HUES6 (cell line): Measurements from ENCODE around the gene RHBDL1.

Experiments
- H3K27ac ChIP-seq: 2 replicates; pipeline ENCODE4 v1.7.0; 2013; ENCODE audit warnings: low read depth, mild to moderate bottlenecking, low read length, inconsistent platforms
- H3K27me3 ChIP-seq: 2 replicates; pipeline ENCODE4 v1.6.1; 2013; ENCODE audit warnings: low read length; ENCODE audit not compliant: control insufficient read depth, insufficient read depth
- H3K36me3 ChIP-seq: 2 replicates; pipeline ENCODE4 v1.6.1; 2013; ENCODE audit warnings: low read length; ENCODE audit not compliant: control insufficient read depth, insufficient read depth
- H3K4me1 ChIP-seq: 2 replicates; pipeline ENCODE4 v1.6.1; 2013; ENCODE audit warnings: low read length; ENCODE audit not compliant: control insufficient read depth, insufficient read depth
- H3K4me3 ChIP-seq: 2 replicates; pipeline ENCODE4 v1.5.1; 2013; ENCODE audit warnings: low read depth, low read length
- H3K9ac ChIP-seq: one replicate; pipeline ENCODE4 v1.6.1; 2013; ENCODE audit warnings: mild to moderate bottlenecking, low read length
- H3K9me3 ChIP-seq: 2 replicates; pipeline ENCODE4 v1.6.1; 2013; ENCODE audit warnings: low read depth, low read length; ENCODE audit not compliant: control insufficient read depth, insufficient read depth

Gene RHBDL1

GRCh38 chr16:631808-632358, 43.6 kb upstream of the RHBDL1 start:
- Histone ChIP-seq H3K27ac (no peak overlapping the region), H3K27me3 (no peaks in the 10 kb centered on the region), H3K9ac (no peak overlapping the region), H3K4me1 (peaks cover 33% of the 10 kb centered on the region), H3K4me3 (no peak overlapping the region), H3K36me3 (peaks cover 24% of the 10 kb centered on the region), H3K9me3 (no peaks in the 10 kb centered on the region)

DNA sequence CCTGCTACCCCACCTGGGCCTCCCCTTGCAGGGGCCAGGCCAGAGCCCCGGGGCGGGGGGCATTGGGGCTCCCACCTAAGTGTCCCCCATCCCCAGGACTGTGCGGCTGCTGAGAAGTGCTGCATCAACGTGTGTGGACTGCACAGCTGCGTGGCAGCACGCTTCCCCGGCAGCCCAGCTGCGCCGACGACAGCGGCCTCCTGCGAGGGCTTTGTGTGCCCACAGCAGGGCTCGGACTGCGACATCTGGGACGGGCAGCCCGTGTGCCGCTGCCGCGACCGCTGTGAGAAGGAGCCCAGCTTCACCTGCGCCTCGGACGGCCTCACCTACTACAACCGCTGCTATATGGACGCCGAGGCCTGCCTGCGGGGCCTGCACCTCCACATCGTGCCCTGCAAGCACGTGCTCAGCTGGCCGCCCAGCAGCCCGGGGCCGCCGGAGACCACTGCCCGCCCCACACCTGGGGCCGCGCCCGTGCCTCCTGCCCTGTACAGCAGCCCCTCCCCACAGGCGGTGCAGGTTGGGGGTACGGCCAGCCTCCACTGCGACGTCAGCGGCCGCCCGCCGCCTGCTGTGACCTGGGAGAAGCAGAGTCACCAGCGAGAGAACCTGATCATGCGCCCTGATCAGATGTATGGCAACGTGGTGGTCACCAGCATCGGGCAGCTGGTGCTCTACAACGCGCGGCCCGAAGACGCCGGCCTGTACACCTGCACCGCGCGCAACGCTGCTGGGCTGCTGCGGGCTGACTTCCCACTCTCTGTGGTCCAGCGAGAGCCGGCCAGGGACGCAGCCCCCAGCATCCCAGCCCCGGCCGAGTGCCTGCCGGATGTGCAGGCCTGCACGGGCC, 42.8 kb upstream of the RHBDL1 start:
- no peaks in the 10 kb centered on the region for H3K27me3 ChIP-seq
- H3K36me3 ChIP-seq = peaks cover 19% of the 10 kb centered on the region
- no peaks in the 10 kb centered on the region for H3K9me3 ChIP-seq
- no peak overlapping the region for H3K4me3 ChIP-seq
- H3K27ac ChIP-seq = no peak overlapping the region
- no peak overlapping the region for H3K9ac ChIP-seq
- H3K4me1 ChIP-seq = peaks cover 34% of the 10 kb centered on the region

DNA sequence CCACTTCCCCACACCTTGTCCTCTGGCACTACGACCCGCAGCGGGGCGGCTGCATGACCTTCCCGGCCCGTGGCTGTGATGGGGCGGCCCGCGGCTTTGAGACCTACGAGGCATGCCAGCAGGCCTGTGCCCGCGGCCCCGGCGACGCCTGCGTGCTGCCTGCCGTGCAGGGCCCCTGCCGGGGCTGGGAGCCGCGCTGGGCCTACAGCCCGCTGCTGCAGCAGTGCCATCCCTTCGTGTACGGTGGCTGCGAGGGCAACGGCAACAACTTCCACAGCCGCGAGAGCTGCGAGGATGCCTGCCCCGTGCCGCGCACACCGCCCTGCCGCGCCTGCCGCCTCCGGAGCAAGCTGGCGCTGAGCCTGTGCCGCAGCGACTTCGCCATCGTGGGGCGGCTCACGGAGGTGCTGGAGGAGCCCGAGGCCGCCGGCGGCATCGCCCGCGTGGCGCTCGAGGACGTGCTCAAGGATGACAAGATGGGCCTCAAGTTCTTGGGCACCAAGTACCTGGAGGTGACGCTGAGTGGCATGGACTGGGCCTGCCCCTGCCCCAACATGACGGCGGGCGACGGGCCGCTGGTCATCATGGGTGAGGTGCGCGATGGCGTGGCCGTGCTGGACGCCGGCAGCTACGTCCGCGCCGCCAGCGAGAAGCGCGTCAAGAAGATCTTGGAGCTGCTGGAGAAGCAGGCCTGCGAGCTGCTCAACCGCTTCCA, 42.0 kb upstream of the RHBDL1 start:
- Histone ChIP-seq H3K4me1 (peaks cover 38% of the 10 kb centered on the region), H3K9me3 (no peaks in the 10 kb centered on the region), H3K27ac (no peak overlapping the region), H3K36me3 (peaks cover 14% of the 10 kb centered on the region), H3K4me3 (no peak overlapping the region), H3K9ac (no peak overlapping the region), H3K27me3 (no peaks in the 10 kb centered on the region)

DNA sequence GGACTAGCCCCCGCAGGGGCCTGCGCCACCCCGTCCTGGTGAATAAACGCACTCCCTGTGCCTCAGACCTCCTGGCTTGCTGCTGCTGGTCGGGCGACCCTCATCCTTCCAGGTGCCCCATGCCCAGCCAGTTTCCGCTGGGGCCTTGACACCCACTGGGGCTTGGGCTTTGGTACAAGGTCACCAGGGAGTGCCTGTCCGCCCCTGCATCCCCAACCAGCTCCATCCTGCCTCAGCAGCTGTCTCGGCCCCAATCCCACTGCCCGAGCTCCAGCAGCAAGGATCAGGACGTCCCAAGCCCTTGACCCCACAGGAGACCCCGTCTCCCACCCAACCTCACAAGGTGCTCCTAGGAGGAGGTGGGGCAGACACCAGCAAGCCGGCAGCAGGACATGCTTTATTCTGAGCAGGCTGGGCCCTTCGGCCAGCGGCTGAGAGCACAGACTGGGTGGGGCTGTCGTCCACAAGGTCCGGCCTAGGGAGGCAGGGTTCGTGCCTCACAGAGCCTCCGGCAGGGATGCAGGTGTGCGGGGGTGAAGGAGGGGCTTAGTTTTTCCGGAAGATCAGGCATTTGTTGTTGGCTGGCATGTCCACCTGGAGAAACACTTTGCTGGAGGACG, 41.3 kb upstream of the RHBDL1 start:
- no peak overlapping the region for H3K9ac ChIP-seq
- no peaks in the 10 kb centered on the region for H3K9me3 ChIP-seq
- H3K27me3 ChIP-seq = no peaks in the 10 kb centered on the region
- peaks cover 40% of the 10 kb centered on the region for H3K4me1 ChIP-seq
- H3K27ac ChIP-seq = no peak overlapping the region
- H3K36me3 ChIP-seq = peaks cover 14% of the 10 kb centered on the region
- no peak overlapping the region for H3K4me3 ChIP-seq

- H3K9ac ChIP-seq = no peak overlapping the region
- peaks cover 33% of the 10 kb centered on the region for H3K4me1 ChIP-seq
- peaks cover 14% of the 10 kb centered on the region for H3K36me3 ChIP-seq
- H3K27ac ChIP-seq = no peak overlapping the region
- peak overlapping the region; percentile 68 for H3K4me3 ChIP-seq
- H3K27me3 ChIP-seq = no peaks in the 10 kb centered on the region
- H3K9me3 ChIP-seq = no peaks in the 10 kb centered on the region
Observed at GRCh38 chr16:634996-635395, 40.5 kb upstream of the RHBDL1 start.

DNA sequence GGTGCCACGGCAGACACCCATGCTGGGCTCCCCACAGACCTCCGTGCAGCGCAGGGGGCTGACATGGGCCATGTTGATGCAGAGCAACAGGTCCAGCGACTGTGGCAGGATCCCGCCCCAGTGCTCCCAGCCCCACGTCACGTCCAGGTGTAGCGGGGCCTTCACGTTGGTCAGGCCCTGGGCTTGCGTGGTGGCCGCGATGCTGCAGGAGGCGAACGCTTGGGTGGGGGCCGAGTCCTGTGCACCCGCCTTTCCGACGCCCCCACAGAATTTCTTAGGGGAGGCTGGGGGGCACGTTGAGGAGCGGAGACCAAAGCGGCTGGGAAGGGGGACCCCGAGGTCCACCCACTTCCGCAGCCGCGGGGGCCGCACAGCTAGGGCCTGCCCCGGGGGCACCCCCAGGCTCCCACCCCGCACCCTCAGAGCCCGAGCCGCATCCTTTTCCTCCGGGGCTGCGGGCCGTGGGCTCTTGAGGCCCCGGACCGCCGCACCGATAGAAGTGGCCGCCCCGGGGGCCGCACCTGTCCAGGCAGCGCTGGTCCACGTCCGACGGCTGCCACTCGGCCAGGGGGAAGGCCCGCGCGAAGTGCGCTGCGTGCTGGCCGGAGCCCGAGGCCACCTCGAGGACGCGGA, 39.8 kb upstream of the RHBDL1 start:
- Histone ChIP-seq H3K9me3 (no peaks in the 10 kb centered on the region), H3K36me3 (peaks cover 14% of the 10 kb centered on the region), H3K27me3 (no peaks in the 10 kb centered on the region), H3K4me3 (peak overlapping the region; percentile 68), H3K9ac (peak overlapping the region; percentile 56), H3K27ac (no peak overlapping the region), H3K4me1 (peaks cover 26% of the 10 kb centered on the region)

DNA sequence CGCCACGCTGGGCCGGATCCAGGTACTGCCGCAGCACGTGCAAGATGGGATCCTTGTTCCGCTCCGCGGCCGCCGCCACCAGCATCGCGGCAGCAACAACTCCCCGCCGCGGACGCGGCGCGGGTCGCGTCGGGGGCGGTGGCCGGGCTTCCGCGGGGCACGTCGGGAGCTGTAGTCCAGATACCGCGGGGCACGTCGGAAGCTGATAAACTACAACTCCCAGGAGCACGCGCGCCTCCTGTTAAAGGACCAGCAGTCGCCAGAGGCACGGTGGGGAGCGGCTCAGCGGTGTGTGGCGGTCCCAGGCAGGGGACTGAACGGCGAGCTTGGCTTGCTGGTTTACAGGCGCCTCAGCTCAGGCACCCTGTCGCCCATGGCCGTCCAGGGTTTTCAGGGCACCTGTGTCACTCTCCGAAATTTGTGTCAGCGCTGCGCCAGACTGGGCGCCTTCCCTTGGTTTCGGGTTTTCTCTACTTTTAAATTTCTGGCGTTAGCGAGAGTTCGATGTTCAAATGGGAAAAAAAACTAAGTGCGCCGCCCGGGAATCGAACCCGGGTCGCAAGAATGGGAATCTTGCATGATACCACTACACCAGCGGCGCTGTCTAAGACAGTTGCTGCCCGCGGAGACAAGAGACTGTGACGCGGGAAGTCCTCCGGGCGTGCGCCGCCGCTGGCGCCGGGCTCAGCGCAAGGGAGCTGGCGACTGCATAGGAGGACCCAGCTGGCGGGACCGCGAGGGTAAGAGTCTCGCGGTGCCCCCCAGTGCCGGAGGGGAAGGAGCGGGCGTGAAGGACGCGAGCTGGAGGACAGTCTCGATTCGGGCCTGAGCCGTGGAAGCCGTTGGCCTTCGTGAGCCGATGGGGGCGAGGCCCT, 39.0 kb upstream of the RHBDL1 start, which contains the start of gene METTL26:
TSS of gene METTL26 (minus strand) at position 100 of the 875 bp plus-strand sequence. CDS start at position 85, 15 bp downstream.
- no peaks in the 10 kb centered on the region for H3K27me3 ChIP-seq
- peaks cover 19% of the 10 kb centered on the region for H3K4me1 ChIP-seq
- H3K9me3 ChIP-seq = no peaks in the 10 kb centered on the region
- peak within 1 kb of the TSS; percentile 66 for H3K9ac ChIP-seq
- H3K27ac ChIP-seq = no peak within 1 kb of the TSS
- peaks cover 14% of the 10 kb centered on the region for H3K36me3 ChIP-seq
- H3K4me3 ChIP-seq = peak within 1 kb of the TSS; percentile 68

DNA sequence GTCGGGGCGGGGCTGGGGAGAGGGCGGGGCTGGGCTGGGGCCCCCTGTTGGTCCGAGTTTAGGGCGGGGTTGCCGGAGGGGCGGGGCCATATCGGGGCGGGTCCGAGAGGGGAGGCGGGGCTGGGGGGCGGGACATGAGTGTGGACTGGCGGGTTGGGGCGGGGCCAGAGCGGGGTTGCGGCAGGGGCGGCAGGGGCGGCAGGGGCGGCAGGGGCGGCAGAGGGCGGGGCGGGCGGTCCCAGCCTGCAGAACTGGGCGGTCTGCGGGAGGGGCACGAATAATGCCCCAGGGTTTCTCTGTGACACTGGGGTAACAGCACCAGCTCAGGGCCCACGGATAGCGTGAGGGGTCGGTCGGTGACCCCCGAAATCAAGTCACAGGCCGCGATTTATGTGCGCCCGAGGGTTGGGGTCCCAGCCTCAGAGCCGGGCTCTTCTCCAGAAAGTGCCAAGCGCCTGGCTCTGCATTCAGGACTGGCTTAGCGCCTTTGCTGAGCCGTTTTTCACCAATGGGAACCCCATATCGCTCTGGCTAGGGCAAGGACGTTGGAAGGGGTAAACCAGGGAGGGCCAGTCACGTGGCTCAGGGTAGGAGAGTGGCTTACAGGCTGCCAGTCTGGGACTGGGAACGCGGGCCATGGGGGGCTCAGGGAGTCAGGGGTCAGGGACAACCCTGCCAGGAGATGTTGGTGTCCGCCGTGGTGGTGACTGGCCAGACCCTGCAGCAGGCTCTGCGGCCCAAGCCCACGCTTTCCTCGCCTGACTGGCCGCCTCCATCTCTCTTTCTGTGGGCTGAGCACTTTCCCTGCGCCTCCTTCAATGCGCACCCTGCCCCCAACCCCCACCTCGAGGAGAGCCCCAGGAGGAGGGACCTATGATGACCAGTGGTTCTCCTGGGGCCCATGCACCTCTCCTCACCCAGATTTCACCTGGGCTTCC, 38.1 kb upstream of the RHBDL1 start:
- Histone ChIP-seq H3K9me3 (no peaks in the 10 kb centered on the region), H3K27ac (0 out of 2 replicates have a peak overlapping the region, but pooled peaks have one; percentile 31), H3K27me3 (peaks cover 1% of the 10 kb centered on the region; the same call in 1 of the 2 replicates), H3K4me3 (peak overlapping the region; percentile 68), H3K4me1 (peaks cover 20% of the 10 kb centered on the region), H3K9ac (no peak overlapping the region), H3K36me3 (peaks cover 14% of the 10 kb centered on the region)

- H3K4me1 ChIP-seq = peaks cover 27% of the 10 kb centered on the region
- no peaks in the 10 kb centered on the region for H3K9me3 ChIP-seq
- peaks cover 9% of the 10 kb centered on the region; the same call in 1 of the 2 replicates for H3K27me3 ChIP-seq
- H3K4me3 ChIP-seq = 0 out of 2 replicates have a peak overlapping the region, but pooled peaks have one; percentile 48
- 0 out of 2 replicates have a peak overlapping the region, but pooled peaks have one; percentile 31 for H3K27ac ChIP-seq
- peaks cover 10% of the 10 kb centered on the region for H3K36me3 ChIP-seq
- no peak overlapping the region for H3K9ac ChIP-seq
Observed at GRCh38 chr16:638034-638543, 37.4 kb upstream of the RHBDL1 start.
